ENCODE results near the gene NDUFB3. TPM values are rescaled to one million over a fixed set of nuclear protein-coding genes. Genes with fewer than 3 reads are reported as not detected.

NDUFB3 gene
- total RNA-seq, 1 donor, result 70.3 TPM

- TF ChIP-seq CTCF (IDR thresholded peaks at IDR 0.05; ENCODE audit: insufficient read depth, low read length), result no peak
- DNase-seq (ENCODE audit: low read depth), result peak; percentile 16
- peak overlapping the region; percentile 95 for H3K4me3 ChIP-seq (ENCODE audit: low read depth, low read length)
These were observed 788 bp upstream of the NDUFB3 start for GRCh38 chr2:201070948-201071478.

- peak overlapping the region; percentile 95 for H3K4me3 ChIP-seq (ENCODE audit: low read depth, low read length)
- DNase-seq (ENCODE audit: low read depth), result no peak
- TF ChIP-seq CTCF (IDR thresholded peaks at IDR 0.05; ENCODE audit: insufficient read depth, low read length), result no peak
These were observed 365 bp downstream of the NDUFB3 start for GRCh38 chr2:201072201-201072530.

GRCh38 chr2:201073071-201073470, 1.3 kb downstream of the NDUFB3 start:
- DNase-seq (ENCODE audit: low read depth), result no peak
- H3K4me3 ChIP-seq (ENCODE audit: low read depth, low read length), result no peak overlapping the region
- no peak for TF ChIP-seq CTCF (IDR thresholded peaks at IDR 0.05; ENCODE audit: insufficient read depth, low read length)

GRCh38 chr2:201074996-201075395, 3.2 kb downstream of the NDUFB3 start:
- no peak for TF ChIP-seq CTCF (IDR thresholded peaks at IDR 0.05; ENCODE audit: insufficient read depth, low read length)
- H3K4me3 ChIP-seq (ENCODE audit: low read depth, low read length), result no peak overlapping the region
- no peak for DNase-seq (ENCODE audit: low read depth)

- DNase-seq (ENCODE audit: low read depth), result no peak
- no peak for TF ChIP-seq CTCF (IDR thresholded peaks at IDR 0.05; ENCODE audit: insufficient read depth, low read length)
- H3K4me3 ChIP-seq (ENCODE audit: low read depth, low read length), result no peak overlapping the region
These were observed 13.1 kb downstream of the NDUFB3 start for GRCh38 chr2:201084863-201085262.

GRCh38 chr2:201090574-201090973, 18.8 kb downstream of the NDUFB3 start:
- no peak for DNase-seq (ENCODE audit: low read depth)
- no peak overlapping the region for H3K4me3 ChIP-seq (ENCODE audit: low read depth, low read length)
- TF ChIP-seq CTCF (IDR thresholded peaks at IDR 0.05; ENCODE audit: insufficient read depth, low read length), result no peak

- no peak for DNase-seq (ENCODE audit: low read depth)
- no peak for TF ChIP-seq CTCF (IDR thresholded peaks at IDR 0.05; ENCODE audit: insufficient read depth, low read length)
- H3K4me3 ChIP-seq (ENCODE audit: low read depth, low read length), result no peak overlapping the region
These were observed 21.8 kb downstream of the NDUFB3 start for GRCh38 chr2:201093573-201093972.
